ENCODE results near the gene VIPR2.
"Not testable (repeated sequence)": the region's sequence is repeated elsewhere in the genome, so short reads cannot be mapped to it uniquely, and the experiment has no call there.

Gene VIPR2

DNA sequence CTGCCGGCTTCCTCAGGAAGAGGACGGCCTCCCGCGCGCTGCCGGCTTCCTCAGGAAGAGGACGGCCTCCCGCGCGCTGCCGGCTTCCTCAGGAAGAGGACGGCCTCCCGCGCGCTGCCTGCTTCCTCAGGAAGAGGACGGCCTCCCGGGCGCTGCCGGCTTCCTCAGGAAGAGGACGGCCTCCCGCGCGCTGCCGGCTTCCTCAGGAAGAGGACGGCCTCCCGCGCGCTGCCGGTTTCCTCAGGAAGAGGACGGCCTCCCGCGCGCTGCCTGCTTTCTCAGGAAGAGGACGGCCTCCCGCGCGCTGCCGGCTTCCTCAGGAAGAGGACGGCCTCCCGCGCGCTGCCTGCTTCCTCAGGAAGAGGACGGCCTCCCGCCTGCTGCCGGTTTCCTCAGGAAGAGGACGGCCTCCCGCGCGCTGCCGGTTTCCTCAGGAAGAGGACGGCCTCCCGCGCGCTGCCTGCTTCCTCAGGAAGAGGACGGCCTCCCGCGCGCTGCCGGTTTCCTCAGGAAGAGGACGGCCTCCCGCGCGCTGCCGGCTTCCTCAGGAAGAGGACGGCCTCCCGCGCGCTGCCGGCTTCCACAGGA, 138.6 kb downstream of the VIPR2 start:
- not testable (repeated sequence) for FAIRE-seq

DNA sequence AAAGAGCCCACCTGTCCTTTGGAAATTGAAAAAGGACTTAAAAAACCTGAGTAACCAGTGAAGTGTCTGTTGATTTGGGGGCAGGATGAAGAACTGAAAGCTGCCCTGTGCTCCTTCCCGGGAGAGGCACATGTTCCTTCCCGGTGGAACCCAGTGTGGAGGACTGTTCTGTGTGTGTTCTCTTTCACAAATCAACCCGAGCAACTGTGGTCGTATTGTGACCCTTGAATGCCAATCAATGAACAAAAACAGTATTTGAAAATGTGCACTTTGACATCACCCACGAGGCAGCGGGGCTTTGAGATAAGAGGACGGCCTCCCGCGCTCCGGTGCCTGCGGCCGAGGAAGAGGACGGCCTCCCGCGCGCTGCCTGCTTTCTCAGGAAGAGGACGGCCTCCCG, 139.0 kb downstream of the VIPR2 start:
- FAIRE-seq = no peak

DNA sequence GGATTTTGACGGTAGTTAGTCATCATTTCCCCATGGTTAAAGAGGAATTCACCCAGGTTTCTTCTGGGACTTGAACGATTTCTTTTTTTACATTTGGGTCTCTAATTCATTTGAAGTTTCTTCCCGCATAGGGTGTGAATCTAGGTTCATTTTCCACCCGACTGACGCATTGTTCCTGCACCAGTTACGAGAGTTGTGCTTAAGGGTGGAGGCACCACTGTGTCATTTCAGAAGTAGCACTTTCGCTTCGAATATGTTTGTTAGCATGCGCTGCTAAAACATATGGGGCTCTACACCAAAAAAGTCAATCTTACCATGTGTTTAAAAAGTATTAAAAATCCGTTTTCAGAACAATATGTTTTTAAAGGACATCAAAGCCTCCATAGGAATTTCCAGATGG, 140.3 kb downstream of the VIPR2 start:
- FAIRE-seq = no peak

GRCh38 chr7:159001811-159002210, 142.9 kb downstream of the VIPR2 start:
- FAIRE-seq = no peak

DNA sequence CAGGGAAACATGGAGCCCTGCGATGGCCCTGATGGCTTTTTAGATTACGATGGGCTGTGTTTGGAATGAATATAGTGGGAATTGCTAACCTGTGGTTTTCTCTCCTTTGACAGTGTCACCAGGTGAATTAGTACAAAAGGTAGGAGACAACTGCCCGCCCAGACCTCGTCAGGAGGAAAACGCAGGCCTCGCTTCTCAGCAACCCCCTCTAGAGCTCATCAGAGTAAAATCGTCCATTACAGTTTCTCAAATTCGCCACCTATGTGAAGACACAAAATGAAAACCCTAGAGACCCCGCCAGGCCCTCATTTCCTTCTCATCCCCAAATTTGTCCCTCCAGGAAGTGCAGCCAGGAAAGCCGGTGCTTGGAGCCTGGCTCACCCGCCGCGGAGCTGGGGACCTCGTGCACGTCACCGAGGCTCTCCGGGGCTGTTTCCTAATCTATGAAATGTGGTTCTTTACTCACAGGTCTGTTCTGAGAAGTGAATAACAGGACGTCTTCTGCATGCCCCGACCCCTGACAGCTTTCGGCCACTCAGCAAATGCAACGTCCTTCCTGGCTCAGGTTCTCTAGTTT, 143.7 kb downstream of the VIPR2 start:
- no peak for FAIRE-seq

DNA sequence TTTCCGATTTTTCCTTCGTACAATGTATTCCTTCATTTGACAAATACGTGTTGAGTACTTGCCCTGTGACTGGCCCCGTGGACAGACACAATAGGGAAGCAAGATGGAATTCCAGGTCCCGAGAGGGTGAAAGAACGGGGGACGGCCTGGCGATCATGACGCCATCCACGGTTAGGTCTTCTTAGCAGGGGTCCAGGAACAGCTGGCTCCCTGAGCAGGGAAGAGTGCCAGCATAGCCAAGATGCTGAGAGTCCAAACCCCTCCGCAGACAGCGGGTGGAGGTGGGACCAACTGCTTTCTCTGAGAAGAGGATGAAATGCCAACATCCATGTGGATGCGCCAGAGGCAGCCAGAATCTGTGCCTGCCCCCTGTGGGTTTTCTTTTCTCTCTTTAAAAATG, 144.6 kb downstream of the VIPR2 start:
- FAIRE-seq = no peak

DNA sequence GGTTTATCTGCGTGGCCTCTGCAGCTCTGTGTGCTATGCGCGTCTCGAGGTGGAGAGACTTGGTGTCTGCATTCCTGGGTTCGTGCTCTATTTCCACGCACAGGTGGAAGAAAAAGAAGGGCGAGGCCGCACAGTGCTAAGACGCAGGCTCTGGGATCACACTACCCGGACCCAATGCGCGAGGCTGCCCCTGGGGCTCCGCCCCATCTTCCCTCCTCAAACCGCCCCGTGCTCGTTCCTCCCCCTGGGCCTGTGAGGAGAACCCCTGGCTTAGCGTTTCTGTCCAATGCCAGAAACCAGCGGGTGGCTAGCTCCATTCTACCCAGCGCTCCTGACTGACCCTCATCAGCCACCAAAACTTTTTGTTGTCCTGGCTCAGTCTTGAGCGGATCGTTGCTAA, 145.2 kb downstream of the VIPR2 start:
- no peak for FAIRE-seq

DNA sequence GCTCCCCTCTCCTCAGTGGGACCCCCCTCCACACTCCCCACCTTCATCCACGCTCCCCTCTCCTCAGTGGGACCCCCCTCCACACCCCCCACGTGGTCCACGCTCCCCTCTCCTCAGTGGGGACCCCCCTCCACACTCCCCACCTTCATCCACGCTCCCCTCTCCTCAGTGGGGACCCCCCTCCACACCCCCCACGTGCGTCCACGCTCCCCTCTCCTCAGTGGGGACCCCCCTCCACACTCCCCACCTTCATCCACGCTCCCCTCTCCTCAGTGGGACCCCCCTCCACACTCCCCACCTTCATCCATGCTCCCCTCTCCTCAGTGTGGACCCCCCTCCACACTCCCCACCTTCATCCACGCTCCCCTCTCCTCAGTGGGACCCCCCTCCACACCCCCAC, 146.4 kb downstream of the VIPR2 start:
- FAIRE-seq = not testable (repeated sequence)

DNA sequence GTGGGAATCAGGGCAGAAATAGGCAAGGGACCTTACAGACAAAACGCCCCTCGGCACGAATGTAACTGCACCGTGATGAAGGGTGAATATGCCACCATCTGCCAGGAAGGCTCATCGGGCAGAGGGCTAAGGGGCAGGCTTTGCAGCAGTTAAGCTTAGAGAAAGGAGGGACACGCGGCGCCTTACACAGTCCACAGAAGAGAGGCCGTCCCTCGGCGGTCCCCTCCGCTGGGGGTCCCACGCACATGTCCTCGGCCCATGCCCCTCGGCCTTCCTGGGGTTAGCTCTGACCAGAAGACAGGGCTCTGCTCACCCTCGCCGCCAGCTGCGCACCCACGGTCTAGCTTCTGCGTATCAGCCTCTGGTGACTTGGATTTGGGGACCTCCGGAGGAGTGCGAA, 147.2 kb downstream of the VIPR2 start:
- no peak for FAIRE-seq

- no peak for FAIRE-seq
Observed at GRCh38 chr7:158997110-158997453, 147.6 kb downstream of the VIPR2 start.

DNA sequence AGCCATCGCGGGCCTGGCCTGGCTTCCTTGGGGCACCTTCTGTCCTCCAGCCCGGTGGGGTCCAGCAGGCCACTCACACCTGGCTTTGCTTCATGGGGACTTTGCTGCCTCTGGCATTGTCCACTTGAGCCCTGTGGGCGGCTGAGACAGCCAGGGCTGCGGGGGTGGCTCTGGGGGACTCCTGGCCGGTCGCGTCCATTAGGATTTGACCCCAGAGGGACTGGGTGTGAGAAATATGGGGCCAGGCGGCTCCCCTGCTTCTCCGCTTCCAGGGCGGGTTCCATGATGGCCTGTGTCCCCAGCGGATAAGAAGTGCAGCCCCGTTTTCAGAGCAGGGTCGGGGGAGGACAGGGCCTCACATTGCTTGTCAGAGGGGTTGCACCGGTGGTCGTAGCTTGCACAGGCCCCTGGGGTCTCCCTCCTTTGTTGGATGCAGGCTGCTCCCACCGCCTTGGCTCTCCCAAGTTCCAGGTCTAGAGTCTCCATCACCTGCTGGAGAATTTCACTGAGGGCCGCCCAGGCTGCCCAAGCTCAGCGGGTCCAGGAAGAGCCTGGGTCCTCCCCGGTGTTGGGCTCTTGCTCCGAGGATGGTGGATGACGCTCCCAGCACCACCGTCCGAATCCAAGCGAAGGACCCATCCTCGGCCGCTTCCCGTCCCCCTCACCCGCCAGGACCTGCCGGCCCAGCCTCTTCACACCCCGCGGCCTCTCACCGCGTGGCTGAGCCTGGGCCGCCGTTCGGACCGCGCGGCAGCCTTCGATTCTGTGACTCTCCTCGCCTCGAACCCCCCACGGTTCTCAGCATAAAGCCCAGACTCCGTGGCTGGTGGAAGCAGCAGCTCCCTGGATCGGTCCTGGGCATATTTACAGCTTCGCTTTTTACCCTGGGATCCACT, 148.2 kb downstream of the VIPR2 start:
- FAIRE-seq = no peak

GRCh38 chr7:158995514-158995913, 149.2 kb downstream of the VIPR2 start:
- no peak for FAIRE-seq

DNA sequence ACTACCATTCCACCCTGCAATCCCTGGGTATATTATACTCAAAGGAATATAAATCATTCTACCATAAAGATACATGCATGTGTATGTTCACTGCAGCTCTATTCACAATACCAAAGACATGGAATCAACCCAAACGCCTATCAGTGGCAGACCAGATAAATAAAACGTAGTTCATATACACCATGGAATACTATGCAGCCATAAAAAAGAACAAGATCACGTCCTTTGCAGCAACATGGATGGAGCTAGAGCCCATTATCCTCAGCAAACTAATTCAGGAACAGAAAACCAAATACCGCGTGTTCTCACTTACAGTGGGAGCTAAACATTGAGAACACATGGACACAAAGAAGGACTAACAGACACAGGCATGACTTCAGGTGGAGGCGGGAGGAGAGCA, 150.0 kb downstream of the VIPR2 start:
- no peak for FAIRE-seq

GRCh38 chr7:158993591-158993990, 151.1 kb downstream of the VIPR2 start:
- no peak for FAIRE-seq

- FAIRE-seq = no peak
Observed at GRCh38 chr7:158992759-158993158, 151.9 kb downstream of the VIPR2 start.

- FAIRE-seq = no peak
Observed at GRCh38 chr7:158991824-158992621, 152.6 kb downstream of the VIPR2 start.

DNA sequence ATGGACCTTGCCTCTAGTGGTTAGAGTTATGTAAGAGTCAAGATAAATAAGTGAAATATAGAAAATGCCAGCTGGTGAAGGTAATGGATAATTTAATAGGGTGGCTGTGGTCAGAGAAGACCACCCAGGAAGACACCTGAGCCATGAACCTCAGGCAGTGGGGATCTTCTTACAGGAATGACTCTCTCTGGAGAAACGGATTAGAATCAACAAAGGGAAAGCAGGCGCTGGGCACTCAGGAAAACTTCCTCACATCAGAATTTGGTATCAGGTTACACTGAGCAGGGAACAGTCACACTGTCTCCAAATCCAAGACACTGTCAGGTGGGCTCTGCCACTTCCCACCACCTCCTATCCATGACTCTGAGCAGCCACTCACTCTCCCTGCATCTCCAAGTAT, 155.7 kb downstream of the VIPR2 start:
- FAIRE-seq = no peak

GRCh38 chr7:158988302-158988862, 156.3 kb downstream of the VIPR2 start:
- FAIRE-seq = no peak

DNA sequence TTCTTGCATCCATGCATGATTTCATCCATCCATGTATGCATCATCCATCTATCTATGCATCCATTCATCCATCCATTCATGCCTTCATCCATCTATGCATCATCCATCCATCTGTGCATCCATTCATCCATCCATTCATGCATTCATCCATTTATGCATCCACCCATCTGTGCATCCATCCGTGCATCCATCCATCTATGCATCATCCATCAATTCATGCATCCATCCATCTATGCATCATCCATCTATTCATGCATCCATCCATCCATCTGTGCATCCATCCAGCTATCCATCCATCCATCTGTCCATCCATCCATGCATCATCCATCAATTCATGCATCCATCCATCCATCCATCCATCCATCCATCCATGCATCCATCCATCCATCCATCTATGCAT, 157.0 kb downstream of the VIPR2 start:
- no peak for FAIRE-seq

GRCh38 chr7:158985583-158985982, 159.1 kb downstream of the VIPR2 start:
- FAIRE-seq = no peak

GRCh38 chr7:158984007-158984406, 160.7 kb downstream of the VIPR2 start:
- FAIRE-seq = not testable (repeated sequence)

DNA sequence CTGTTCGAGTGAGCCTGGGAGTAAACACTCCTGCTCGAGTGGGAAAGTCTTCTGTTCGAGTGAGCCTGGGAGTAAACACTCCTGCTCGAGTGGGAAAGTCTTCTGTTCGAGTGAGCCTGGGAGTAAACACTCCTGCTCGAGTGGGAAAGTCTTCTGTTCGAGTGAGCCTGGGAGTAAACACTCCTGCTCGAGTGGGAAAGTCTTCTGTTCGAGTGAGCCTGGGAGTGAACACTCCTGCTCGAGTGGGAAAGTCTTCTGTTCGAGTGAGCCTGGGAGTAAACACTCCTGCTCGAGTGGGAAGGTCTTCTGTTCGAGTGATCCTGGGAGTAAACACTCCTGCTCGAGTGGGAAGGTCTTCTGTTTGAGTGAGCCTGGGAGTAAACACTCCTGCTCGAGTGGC, 162.6 kb downstream of the VIPR2 start:
- not testable (repeated sequence) for FAIRE-seq

Data from endometrium (tissue), 2 donors.